Measurements from ENCODE around the gene PSORS1C2.

DNA sequence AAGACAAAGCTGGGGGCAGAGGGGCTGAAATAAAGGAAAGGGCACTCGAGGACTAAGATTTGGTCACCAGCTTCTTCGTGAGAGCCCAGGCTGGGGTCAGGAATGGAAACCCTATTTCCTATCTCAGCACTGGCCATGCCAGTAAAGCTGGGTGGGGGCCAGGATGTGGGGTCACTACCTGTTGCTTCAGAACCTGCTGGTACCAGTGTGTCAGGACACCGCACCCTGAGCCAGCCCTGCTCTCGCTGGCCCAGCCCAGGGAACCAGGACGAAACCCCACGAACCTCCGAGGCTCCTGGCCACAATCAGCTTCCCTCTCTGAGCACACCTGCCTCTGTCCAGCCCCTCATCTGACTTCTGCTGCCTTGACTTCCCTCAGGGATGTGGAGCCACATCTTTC is 20.7 kb downstream of the PSORS1C2 start:
- TF ChIP-seq, protein P1, sequence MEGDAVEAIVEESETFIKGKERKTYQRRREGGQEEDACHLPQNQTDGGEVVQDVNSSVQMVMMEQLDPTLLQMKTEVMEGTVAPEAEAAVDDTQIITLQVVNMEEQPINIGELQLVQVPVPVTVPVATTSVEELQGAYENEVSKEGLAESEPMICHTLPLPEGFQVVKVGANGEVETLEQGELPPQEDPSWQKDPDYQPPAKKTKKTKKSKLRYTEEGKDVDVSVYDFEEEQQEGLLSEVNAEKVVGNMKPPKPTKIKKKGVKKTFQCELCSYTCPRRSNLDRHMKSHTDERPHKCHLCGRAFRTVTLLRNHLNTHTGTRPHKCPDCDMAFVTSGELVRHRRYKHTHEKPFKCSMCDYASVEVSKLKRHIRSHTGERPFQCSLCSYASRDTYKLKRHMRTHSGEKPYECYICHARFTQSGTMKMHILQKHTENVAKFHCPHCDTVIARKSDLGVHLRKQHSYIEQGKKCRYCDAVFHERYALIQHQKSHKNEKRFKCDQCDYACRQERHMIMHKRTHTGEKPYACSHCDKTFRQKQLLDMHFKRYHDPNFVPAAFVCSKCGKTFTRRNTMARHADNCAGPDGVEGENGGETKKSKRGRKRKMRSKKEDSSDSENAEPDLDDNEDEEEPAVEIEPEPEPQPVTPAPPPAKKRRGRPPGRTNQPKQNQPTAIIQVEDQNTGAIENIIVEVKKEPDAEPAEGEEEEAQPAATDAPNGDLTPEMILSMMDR (IDR thresholded peaks at IDR 0.05), result no peak
- TF ChIP-seq POLR2A (IDR thresholded peaks at IDR 0.05), result no peak
